Omental fat pad (tissue), 4 donors: ENCODE results near the gene RBBP7. TPM values are rescaled to one million over a fixed set of nuclear protein-coding genes. Genes with fewer than 3 reads are reported as not detected.

Experiments used
- ATAC-seq: fragments of 150-250 bp; one replicate; pipeline ENCODE4 v1.9.1; 2016; ENCODE audit warnings: mild to moderate bottlenecking, moderate library complexity; ENCODE audit not compliant: low FRiP score
- DNase-seq: peaks from one replicate; pipeline ENCODE4 v3.0.0-alpha.2; 2019; ENCODE audit warnings: low spot score
- total RNA-seq, 4 donors: library from RNA; depleted of rRNA; stranded (reverse); fragments of >200 nt; gene quantifications; one replicate each; pipeline ENCODE4 v1.1.0, GENCODE V29; 2016
- TF ChIP-seq, protein P1 (sequence below), 3 donors: fragments of 450-650 bp; IDR thresholded peaks; one replicate each; pipeline ENCODE4 v1.5.1; 2016 to 2017; ENCODE audit warnings: antibody characterized with exemption in 3 of 3, mild to moderate bottlenecking in 3 of 3, moderate library complexity in 2 of 3

Gene RBBP7
- total RNA-seq, 4 donors from 2014 or later, result 57.4 to 74.3 (median 70.9) TPM

DNA sequence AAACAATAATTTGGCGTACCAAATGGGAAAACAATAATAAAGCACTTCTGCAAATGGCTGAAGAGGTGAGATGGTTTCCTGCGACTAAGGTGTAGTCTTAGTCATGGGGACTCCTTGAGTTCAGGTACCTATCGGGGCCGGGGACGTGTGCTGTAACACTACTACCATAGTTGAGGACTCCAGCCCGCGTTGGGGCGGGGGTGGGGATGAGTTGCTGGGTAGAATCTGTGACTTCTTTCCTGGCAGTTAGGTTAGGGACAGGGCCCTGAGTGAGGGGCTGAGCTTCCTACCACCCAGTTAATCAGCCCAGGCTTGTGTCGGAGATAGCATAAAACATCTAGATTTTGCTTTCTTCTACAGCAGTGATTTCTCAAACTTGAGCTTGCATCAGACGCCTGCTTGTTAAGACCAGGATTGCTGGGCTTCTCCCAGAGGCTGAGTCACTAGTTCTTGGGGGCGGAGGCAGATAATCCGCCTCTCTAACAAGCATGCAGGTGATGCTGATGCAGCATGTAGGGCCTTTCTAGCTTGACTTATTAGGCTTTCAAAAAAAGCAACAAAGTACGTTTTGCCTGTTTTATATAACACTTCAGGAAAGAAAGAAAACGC is 30.2 kb downstream of the RBBP7 start:
- TF ChIP-seq, protein P1, sequence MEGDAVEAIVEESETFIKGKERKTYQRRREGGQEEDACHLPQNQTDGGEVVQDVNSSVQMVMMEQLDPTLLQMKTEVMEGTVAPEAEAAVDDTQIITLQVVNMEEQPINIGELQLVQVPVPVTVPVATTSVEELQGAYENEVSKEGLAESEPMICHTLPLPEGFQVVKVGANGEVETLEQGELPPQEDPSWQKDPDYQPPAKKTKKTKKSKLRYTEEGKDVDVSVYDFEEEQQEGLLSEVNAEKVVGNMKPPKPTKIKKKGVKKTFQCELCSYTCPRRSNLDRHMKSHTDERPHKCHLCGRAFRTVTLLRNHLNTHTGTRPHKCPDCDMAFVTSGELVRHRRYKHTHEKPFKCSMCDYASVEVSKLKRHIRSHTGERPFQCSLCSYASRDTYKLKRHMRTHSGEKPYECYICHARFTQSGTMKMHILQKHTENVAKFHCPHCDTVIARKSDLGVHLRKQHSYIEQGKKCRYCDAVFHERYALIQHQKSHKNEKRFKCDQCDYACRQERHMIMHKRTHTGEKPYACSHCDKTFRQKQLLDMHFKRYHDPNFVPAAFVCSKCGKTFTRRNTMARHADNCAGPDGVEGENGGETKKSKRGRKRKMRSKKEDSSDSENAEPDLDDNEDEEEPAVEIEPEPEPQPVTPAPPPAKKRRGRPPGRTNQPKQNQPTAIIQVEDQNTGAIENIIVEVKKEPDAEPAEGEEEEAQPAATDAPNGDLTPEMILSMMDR (IDR thresholded peaks at IDR 0.05), result no peak
- DNase-seq, result no peak
- peak; percentile 71 for ATAC-seq

DNA sequence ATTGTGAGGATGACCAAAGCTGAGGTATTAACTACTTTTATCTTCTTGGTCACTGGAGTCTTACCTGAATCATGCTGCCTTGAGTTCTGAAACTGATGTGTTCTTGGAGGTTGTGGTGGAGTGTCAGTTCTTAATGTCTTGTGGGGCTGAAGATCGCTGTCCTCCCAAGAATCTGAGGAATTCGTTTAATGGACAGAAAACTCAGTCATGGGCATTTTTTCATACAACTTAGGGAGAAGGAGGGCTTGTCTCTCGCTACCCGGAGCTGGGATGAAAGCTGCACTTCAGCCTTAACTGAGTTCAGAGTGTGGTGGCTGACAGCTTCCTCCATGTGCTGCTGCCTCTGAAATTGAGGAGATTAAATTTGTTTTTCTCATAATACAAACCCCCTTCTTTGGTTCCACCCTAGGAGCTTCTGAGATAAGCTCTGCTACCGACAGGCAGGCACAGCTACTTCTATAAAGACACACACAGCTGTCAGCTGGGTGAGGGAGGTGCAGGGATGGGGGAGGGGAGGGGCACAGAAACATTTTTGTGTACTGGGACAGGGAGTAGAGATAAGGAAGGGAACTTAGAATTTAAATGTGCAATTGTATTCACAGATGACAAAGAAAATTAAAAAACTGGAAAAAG is 30.8 kb downstream of the RBBP7 start:
- TF ChIP-seq, protein P1 (IDR thresholded peaks at IDR 0.05), result no peak
- no peak for ATAC-seq
- no peak for DNase-seq

GRCh38 chrX:16838202-16839066 is 31.7 kb downstream of the RBBP7 start:
- TF ChIP-seq, protein P1 (IDR thresholded peaks at IDR 0.05), result no peak
- ATAC-seq, result no peak
- no peak for DNase-seq

- ATAC-seq (peak; percentile 33), DNase-seq (no peak)
- TF ChIP-seq, protein P1 (IDR thresholded peaks at IDR 0.05), result no peak
These were observed 33.8 kb downstream of the RBBP7 start for GRCh38 chrX:16836371-16836770.

DNA sequence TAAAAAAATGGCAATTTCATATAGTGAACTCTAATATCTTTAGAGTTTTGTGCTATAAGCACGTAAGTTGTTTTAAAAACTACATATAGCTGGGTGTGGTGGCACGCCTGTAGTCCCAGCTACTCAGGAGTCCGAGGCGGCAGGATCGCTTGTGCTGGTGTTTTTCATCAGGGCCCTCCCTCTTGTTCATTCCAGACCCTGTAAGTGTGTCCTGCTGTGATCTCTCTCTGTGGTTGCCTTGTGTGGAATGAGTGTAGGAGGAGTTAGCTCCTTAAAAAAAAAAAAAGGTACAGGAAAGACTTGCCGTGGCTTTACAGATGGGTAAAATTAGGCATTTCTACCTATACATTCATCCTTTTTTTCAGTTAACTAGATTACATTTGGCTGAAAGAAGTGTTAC is 35.4 kb downstream of the RBBP7 start:
- TF ChIP-seq, protein P1 (IDR thresholded peaks at IDR 0.05), result no peak
- ATAC-seq, result no peak
- DNase-seq, result no peak

GRCh38 chrX:16832301-16832700 is 37.9 kb downstream of the RBBP7 start:
- TF ChIP-seq, protein P1 (IDR thresholded peaks at IDR 0.05), result no peak
- no peak for ATAC-seq
- no peak for DNase-seq
